Ishikawa (cell line): ENCODE results near the gene RBM20.

Experiments
- CEBPB ChIP-seq: IDR thresholded peaks from 2 replicates; pipeline ENCODE4 v1.6.1; 2012
- CREB1 ChIP-seq: IDR thresholded peaks from 2 replicates; pipeline ENCODE4 v1.6.1; 2012; ENCODE audit warnings: low read depth
- EGR1 ChIP-seq: IDR thresholded peaks from 2 replicates; pipeline ENCODE4 v1.6.1; 2012
- EP300 ChIP-seq: IDR thresholded peaks from 2 replicates; pipeline ENCODE4 v1.6.1; 2012; ENCODE audit warnings: borderline replicate concordance
- FOXM1 ChIP-seq: IDR thresholded peaks from 2 replicates; pipeline ENCODE4 v1.6.1; 2012; ENCODE audit warnings: low read depth, borderline replicate concordance
- NFIC ChIP-seq: IDR thresholded peaks from 2 replicates; pipeline ENCODE4 v1.6.1; 2012
- RAD21 ChIP-seq: IDR thresholded peaks from 2 replicates; pipeline ENCODE4 v1.6.1; 2012; ENCODE audit warnings: low read depth
- REST ChIP-seq: IDR thresholded peaks from 2 replicates; pipeline ENCODE4 v1.6.1; 2012; ENCODE audit warnings: low read depth, mild to moderate bottlenecking
- TAF1 ChIP-seq: IDR thresholded peaks from 2 replicates; pipeline ENCODE4 v1.6.1; 2012; ENCODE audit warnings: low read depth, mild to moderate bottlenecking
- TCF12 ChIP-seq: IDR thresholded peaks from 2 replicates; pipeline ENCODE4 v1.6.1; 2012; ENCODE audit warnings: low read depth
- TEAD4 ChIP-seq: IDR thresholded peaks from 2 replicates; pipeline ENCODE4 v1.6.1; 2012
- YY1 ChIP-seq: IDR thresholded peaks from 2 replicates; pipeline ENCODE4 v1.6.1; 2012; ENCODE audit warnings: low read depth
- ZBTB7A ChIP-seq: IDR thresholded peaks from 2 replicates; pipeline ENCODE4 v1.6.1; 2012; ENCODE audit warnings: low read depth
- TF ChIP-seq, protein P1 (sequence below): IDR thresholded peaks from 2 replicates; pipeline ENCODE4 v1.6.1; 2012
- TF ChIP-seq, protein P2 (sequence below): IDR thresholded peaks from 2 replicates; pipeline ENCODE4 v1.6.1; 2012

RBM20 gene

DNA sequence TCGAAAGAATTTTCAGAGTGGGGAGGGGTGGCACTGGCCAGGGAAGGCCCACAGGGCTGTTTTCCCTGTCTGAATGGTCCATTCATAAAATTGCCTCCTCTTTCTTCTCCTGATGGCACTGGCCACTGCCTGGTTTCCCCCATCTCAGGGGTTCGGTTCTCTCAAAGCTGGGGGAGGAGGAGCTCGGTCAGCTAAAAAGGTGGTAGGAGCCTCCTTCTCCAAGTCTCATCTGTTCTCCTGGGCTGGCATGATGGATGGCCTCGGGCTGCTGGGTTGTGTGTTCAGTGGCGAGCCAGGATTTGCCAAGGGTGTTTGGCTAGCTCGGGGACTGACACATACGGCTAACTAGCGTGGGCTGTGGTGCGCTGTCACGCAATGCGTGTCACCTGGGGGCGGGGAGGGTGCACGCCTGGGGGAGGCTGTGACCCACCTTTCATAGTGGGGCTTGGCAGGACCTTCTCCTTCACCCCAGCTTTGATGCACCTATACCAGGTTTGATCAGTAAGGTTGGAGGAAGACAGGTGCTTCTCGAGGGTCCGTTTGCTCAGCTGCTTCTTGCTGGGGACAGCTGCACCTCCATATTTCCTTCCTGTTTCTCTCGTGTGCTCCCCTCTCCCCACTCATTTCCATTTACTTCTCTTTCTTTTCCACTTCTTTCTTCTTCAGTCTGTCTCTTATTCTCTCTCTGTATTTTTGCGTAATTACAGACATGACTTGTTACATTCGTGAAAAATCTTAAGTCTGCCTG is 36.3 kb downstream of the RBM20 start:
- TF ChIP-seq EP300 = no peak
- TF ChIP-seq EGR1 = no peak
- TF ChIP-seq TAF1 = no peak
- TF ChIP-seq CREB1 = no peak
- no peak for TF ChIP-seq REST
- no peak for TF ChIP-seq YY1

DNA sequence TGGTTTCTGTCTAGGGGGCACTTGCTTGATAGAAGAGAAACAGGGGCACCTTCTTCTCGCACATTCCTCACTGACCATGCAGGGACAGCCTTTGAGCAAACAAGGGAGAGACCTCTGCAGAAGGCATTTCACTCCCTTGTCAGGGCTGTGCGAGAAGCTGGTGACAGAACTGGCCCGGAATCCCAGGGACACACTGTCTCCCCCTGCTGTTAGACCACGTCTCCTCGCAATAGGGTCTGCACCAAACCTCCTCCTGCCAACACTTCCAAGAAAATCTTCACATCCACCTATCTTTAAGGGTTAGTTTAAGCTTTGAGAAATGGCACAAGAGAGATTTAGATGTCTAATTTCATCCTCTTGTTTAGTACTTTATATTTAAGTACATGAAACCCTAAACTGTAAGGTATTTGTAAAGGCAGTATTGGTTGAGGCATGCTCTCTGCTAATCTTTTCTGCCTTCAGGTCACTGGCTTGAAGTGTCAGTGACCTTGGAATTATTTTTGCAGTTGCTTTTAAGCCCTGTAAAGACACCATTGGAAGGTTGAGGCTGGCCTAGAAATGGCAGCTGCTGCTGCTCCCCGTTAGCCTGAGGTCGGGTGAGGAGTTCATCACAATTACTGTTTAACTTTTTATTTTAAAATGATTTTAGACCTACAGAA is 37.0 kb downstream of the RBM20 start:
- peak; percentile 63; the same call in 1 of the 2 replicates for TF ChIP-seq TEAD4
- TF ChIP-seq TAF1 = no peak
- peak; percentile 64 for TF ChIP-seq RAD21
- no peak for TF ChIP-seq CEBPB
- TF ChIP-seq YY1 = no peak
- TF ChIP-seq, protein P1, sequence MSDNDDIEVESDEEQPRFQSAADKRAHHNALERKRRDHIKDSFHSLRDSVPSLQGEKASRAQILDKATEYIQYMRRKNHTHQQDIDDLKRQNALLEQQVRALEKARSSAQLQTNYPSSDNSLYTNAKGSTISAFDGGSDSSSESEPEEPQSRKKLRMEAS = no peak

GRCh38 chr10:110682348-110682747 is 38.2 kb downstream of the RBM20 start:
- TF ChIP-seq, protein P2, sequence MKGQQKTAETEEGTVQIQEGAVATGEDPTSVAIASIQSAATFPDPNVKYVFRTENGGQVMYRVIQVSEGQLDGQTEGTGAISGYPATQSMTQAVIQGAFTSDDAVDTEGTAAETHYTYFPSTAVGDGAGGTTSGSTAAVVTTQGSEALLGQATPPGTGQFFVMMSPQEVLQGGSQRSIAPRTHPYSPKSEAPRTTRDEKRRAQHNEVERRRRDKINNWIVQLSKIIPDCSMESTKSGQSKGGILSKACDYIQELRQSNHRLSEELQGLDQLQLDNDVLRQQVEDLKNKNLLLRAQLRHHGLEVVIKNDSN = no peak
- TF ChIP-seq NFIC (no peak), TCF12 (no peak), CREB1 (no peak), TAF1 (no peak), TEAD4 (no peak), EGR1 (no peak), REST (no peak), CEBPB (no peak)

- TF ChIP-seq CREB1 (no peak), ZBTB7A (no peak), EGR1 (no peak), EP300 (no peak), TAF1 (no peak), CEBPB (no peak), FOXM1 (no peak), YY1 (no peak), TCF12 (no peak)
- TF ChIP-seq, protein P2 = no peak
Measured at GRCh38 chr10:110684800-110685446, 40.8 kb downstream of the RBM20 start.

DNA sequence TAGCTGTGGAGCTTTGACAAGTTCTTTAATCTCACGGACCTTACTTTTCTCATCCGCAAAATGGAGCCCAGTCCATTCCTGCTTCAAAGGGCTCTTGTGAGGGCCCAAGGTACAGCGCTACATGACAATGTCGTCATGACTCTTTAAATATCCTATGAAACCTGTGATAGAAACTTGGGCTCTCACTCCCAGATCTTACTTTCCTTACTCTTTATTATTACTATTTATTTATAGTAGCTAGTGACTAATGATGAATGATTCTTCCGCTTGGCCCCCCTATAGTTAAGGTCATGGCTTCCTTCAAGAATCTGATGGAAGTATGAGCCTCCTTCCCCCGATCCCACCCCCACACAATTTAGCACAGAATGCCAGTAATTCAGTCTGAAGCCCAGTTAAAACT is 41.9 kb downstream of the RBM20 start:
- no peak for TF ChIP-seq NFIC
- no peak for TF ChIP-seq FOXM1
- TF ChIP-seq TCF12 = no peak
- no peak for TF ChIP-seq TEAD4
- no peak for TF ChIP-seq YY1

GRCh38 chr10:110686949-110687348 is 42.8 kb downstream of the RBM20 start:
- TF ChIP-seq, protein P1 = no peak
- TF ChIP-seq, protein P2 = no peak
- no peak for TF ChIP-seq CREB1
- no peak for TF ChIP-seq RAD21
- TF ChIP-seq TCF12 = no peak
- no peak for TF ChIP-seq EP300
- no peak for TF ChIP-seq REST
- TF ChIP-seq CEBPB = no peak
- no peak for TF ChIP-seq NFIC
- no peak for TF ChIP-seq ZBTB7A
- no peak for TF ChIP-seq YY1
- TF ChIP-seq EGR1 = no peak
- no peak for TF ChIP-seq TEAD4
- no peak for TF ChIP-seq FOXM1
- TF ChIP-seq TAF1 = no peak
